Measurements from ENCODE around the gene NMNAT2. TPM values are rescaled to one million over a fixed set of nuclear protein-coding genes. Genes with fewer than 3 reads are reported as not detected.

The NMNAT2 gene
- polyA plus RNA-seq, 1 experiment: 0.19 TPM

GRCh38 chr1:183215936-183216335, 202.2 kb downstream of the NMNAT2 start:
- ChIA-PET CTCF (interaction anchor here (0.9 kb wide), 1 partner anchor 19 kb away, joined by 4 read pairs; no protein-coding TSS in a partner anchor), POLR2A (no interaction called here)
- no peak for DNase-seq (ENCODE audit: low read depth, low spot score)
- no peak overlapping the region for H3K27ac ChIP-seq (ENCODE audit: low read depth, low read length)
- no peak for TF ChIP-seq CTCF (IDR thresholded peaks at IDR 0.05; ENCODE audit: low read depth, low read length)
- H3K27me3 ChIP-seq (ENCODE audit: control insufficient read depth, insufficient read depth, low read length): no peaks in the 10 kb centered on the region
- no peak overlapping the region for H3K4me3 ChIP-seq (ENCODE audit: low read depth, low read length)
- H3K9me3 ChIP-seq (ENCODE audit: control insufficient read depth, insufficient read depth, low read length): no peaks in the 10 kb centered on the region

- no peak overlapping the region for H3K27ac ChIP-seq (ENCODE audit: low read depth, low read length)
- H3K27me3 ChIP-seq (ENCODE audit: control insufficient read depth, insufficient read depth, low read length): no peaks in the 10 kb centered on the region
- H3K4me3 ChIP-seq (ENCODE audit: low read depth, low read length): no peak overlapping the region
- no peak for TF ChIP-seq CTCF (IDR thresholded peaks at IDR 0.05; ENCODE audit: low read depth, low read length)
- H3K9me3 ChIP-seq (ENCODE audit: control insufficient read depth, insufficient read depth, low read length): no peaks in the 10 kb centered on the region
- ChIA-PET POLR2A (no interaction called here), CTCF (interaction anchor here (0.9 to 1.3 kb wide), 3 partner anchors 20 to 109 kb away, joined by 3 to 4 read pairs (median 4); no protein-coding TSS in a partner anchor)
- DNase-seq (ENCODE audit: low read depth, low spot score): no peak
These were observed 203.0 kb downstream of the NMNAT2 start for GRCh38 chr1:183215076-183215720.

- no peak overlapping the region for H3K4me3 ChIP-seq (ENCODE audit: low read depth, low read length)
- no peaks in the 10 kb centered on the region for H3K27me3 ChIP-seq (ENCODE audit: control insufficient read depth, insufficient read depth, low read length)
- CTCF ChIA-PET: interaction anchor here (1.2 to 1.3 kb wide), 2 partner anchors 21 to 108 kb away, joined by 3 to 4 read pairs; no protein-coding TSS in a partner anchor
- H3K27ac ChIP-seq (ENCODE audit: low read depth, low read length): no peak overlapping the region
- no peak for DNase-seq (ENCODE audit: low read depth, low spot score)
- H3K9me3 ChIP-seq (ENCODE audit: control insufficient read depth, insufficient read depth, low read length): no peaks in the 10 kb centered on the region
- no peak for TF ChIP-seq CTCF (IDR thresholded peaks at IDR 0.05; ENCODE audit: low read depth, low read length)
- POLR2A ChIA-PET: no interaction called here
These were observed 203.9 kb downstream of the NMNAT2 start for GRCh38 chr1:183214021-183214970.

GRCh38 chr1:183212870-183213269, 205.3 kb downstream of the NMNAT2 start:
- H3K4me3 ChIP-seq (ENCODE audit: low read depth, low read length): no peak overlapping the region
- CTCF ChIA-PET: no interaction called here
- DNase-seq (ENCODE audit: low read depth, low spot score): no peak
- POLR2A ChIA-PET: no interaction called here
- no peak for TF ChIP-seq CTCF (IDR thresholded peaks at IDR 0.05; ENCODE audit: low read depth, low read length)
- H3K27me3 ChIP-seq (ENCODE audit: control insufficient read depth, insufficient read depth, low read length): no peaks in the 10 kb centered on the region
- H3K9me3 ChIP-seq (ENCODE audit: control insufficient read depth, insufficient read depth, low read length): no peaks in the 10 kb centered on the region
- H3K27ac ChIP-seq (ENCODE audit: low read depth, low read length): no peak overlapping the region

- Histone ChIP-seq H3K27me3 (ENCODE audit: control insufficient read depth, insufficient read depth, low read length) (no peaks in the 10 kb centered on the region), H3K4me3 (ENCODE audit: low read depth, low read length) (no peak overlapping the region), H3K27ac (ENCODE audit: low read depth, low read length) (no peak overlapping the region), H3K9me3 (ENCODE audit: control insufficient read depth, insufficient read depth, low read length) (no peaks in the 10 kb centered on the region)
- no peak for TF ChIP-seq CTCF (IDR thresholded peaks at IDR 0.05; ENCODE audit: low read depth, low read length)
- DNase-seq (ENCODE audit: low read depth, low spot score): no peak
- ChIA-PET POLR2A (no interaction called here), CTCF (interaction anchor here (2.3 to 3.7 kb wide), 2 partner anchors 17 to 24 kb away, joined by 7 to 21 read pairs; no protein-coding TSS in a partner anchor)
These were observed 207.5 kb downstream of the NMNAT2 start for GRCh38 chr1:183210681-183211080.

Data from AG04450 (cell line).